Endodermal cell (in vitro differentiated cells): ENCODE results near the gene METAP1D. TPM values are rescaled to one million over a fixed set of nuclear protein-coding genes. Genes with fewer than 3 reads are reported as not detected.
"Not testable (repeated sequence)": the region's sequence is repeated elsewhere in the genome, so short reads cannot be mapped to it uniquely, and the experiment has no call there.

Experiments
- DNase-seq: peaks from one replicate; pipeline ENCODE4 v3.0.0-alpha.2; 2017
- H3K27ac ChIP-seq: 2 replicates; pipeline ENCODE4 v1.5.1; 2013; ENCODE audit warnings: mild to moderate bottlenecking, low read depth, low read length, moderate library complexity
- H3K27me3 ChIP-seq: 2 replicates; pipeline ENCODE4 v1.6.1; 2013; ENCODE audit warnings: mild to moderate bottlenecking, low read length, moderate library complexity; ENCODE audit not compliant: insufficient read depth, control insufficient read depth, poor library complexity, severe bottlenecking
- H3K36me3 ChIP-seq: 2 replicates; pipeline ENCODE4 v1.7.0; 2013; ENCODE audit warnings: mild to moderate bottlenecking, low read length, moderate library complexity; ENCODE audit not compliant: control insufficient read depth, insufficient read depth
- H3K4me1 ChIP-seq: one replicate; pipeline ENCODE4 v1.7.0; 2013; ENCODE audit warnings: low read length; ENCODE audit not compliant: control insufficient read depth, insufficient read depth
- H3K4me3 ChIP-seq: 2 replicates; pipeline ENCODE4 v1.5.1; 2013; ENCODE audit warnings: mild to moderate bottlenecking, low read length, moderate library complexity
- H3K9ac ChIP-seq: 2 replicates; pipeline ENCODE4 v1.6.1; 2013; ENCODE audit warnings: mild to moderate bottlenecking, low read length, moderate library complexity; ENCODE audit not compliant: poor library complexity, severe bottlenecking; ENCODE audit errors: extremely low read depth
- H3K9me3 ChIP-seq: 2 replicates; pipeline ENCODE4 v1.6.1; 2013; ENCODE audit warnings: mild to moderate bottlenecking, low read length, moderate library complexity; ENCODE audit not compliant: control insufficient read depth
- H3K27ac Mint-ChIP-seq: 2 replicates; pipeline ENCODE4 v1.8.0; 2020; ENCODE audit warnings: mixed read lengths
- H3K27me3 Mint-ChIP-seq: 2 replicates; pipeline ENCODE4 v1.8.0; 2021; ENCODE audit warnings: mild to moderate bottlenecking, mixed read lengths; ENCODE audit not compliant: insufficient read depth
- H3K36me3 Mint-ChIP-seq: 2 replicates; pipeline ENCODE4 v1.8.0; 2020; ENCODE audit warnings: low read depth, mixed read lengths
- H3K4me1 Mint-ChIP-seq: 2 replicates; pipeline ENCODE4 v1.8.0; 2020; ENCODE audit warnings: mixed read lengths
- H3K4me3 Mint-ChIP-seq: 2 replicates; pipeline ENCODE4 v1.8.0; 2020; ENCODE audit warnings: mild to moderate bottlenecking, moderate library complexity, mixed read lengths
- H3K9me3 Mint-ChIP-seq: 2 replicates; pipeline ENCODE4 v1.8.0; 2020; ENCODE audit warnings: mild to moderate bottlenecking, mixed read lengths
- WGBS, 2 experiments: methylation state at CpG; one replicate each; pipeline versions ENCODE4 v1.1.5 to v1.1.7; 2013; ENCODE audit warnings: missing lambda C conversion rate in 2 of 2, mixed read lengths in 1 of 2; ENCODE audit not compliant: insufficient coverage in 1 of 2, insufficient read length in 1 of 2; 5-methylcytosine and 5-hydroxymethylcytosine counted together
- total RNA-seq, 2 donors: library from RNA; stranded (reverse); fragmentation: NEBNext Ultra II Directional in 1 of 2; extraction: Animal tissue kit (Norgen Biotek cat#: 25700) in 1 of 2; gene quantifications; 2 replicates in 1 of 2; 3 replicates in 1 of 2; pipeline ENCODE4 v1.2.1, GENCODE V29; 2021
- TF ChIP-seq, protein P1 (sequence below): fragments of 200-600 bp; sonication (generic); conservative IDR thresholded peaks from 2 replicates; pipeline ENCODE4 v1.5.0; 2021; ENCODE audit warnings: antibody characterized with exemption, mild to moderate bottlenecking

METAP1D gene
- total RNA-seq, 2 donors from 2014 or later: 6.0 to 6.5 TPM

DNA sequence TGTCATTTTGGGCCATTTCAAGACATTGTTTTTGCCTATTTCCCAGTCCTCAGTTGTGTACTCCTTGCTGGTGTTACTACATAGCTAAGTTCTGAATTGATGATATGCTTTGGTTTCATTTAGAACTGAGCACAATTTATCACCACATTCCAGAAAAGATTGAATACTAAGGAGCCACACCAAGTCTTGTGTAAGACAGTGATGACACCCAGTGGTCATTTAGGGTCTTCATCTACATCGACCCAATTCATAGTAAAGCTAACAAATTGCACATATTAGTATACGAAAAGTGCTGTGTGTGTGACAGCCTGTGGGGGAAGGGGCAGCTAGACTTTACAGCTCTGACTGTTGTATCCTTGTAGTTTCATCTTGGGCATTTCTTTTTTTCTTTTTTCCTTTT lies 113.9 kb downstream of the METAP1D start:
- Histone ChIP-seq H3K9ac (no peak overlapping the region), H3K4me1 (no peaks in the 10 kb centered on the region), H3K27me3 (peaks cover 3% of the 10 kb centered on the region), H3K4me3 (no peak overlapping the region), H3K27ac (no peak overlapping the region), H3K36me3 (no peaks in the 10 kb centered on the region), H3K9me3 (no peaks in the 10 kb centered on the region)
- Mint-ChIP-seq H3K4me1 (no peaks in the 10 kb centered on the region), H3K9me3 (no peaks in the 10 kb centered on the region), H3K27ac (no peak overlapping the region), H3K36me3 (no peaks in the 10 kb centered on the region), H3K27me3 (peaks cover 29% of the 10 kb centered on the region), H3K4me3 (no peak overlapping the region)
- no peak for DNase-seq
- 73 to 100% methylated on average over 1 to 2 of the region's 2 CpGs for WGBS, 2 experiments
- TF ChIP-seq, protein P1, sequence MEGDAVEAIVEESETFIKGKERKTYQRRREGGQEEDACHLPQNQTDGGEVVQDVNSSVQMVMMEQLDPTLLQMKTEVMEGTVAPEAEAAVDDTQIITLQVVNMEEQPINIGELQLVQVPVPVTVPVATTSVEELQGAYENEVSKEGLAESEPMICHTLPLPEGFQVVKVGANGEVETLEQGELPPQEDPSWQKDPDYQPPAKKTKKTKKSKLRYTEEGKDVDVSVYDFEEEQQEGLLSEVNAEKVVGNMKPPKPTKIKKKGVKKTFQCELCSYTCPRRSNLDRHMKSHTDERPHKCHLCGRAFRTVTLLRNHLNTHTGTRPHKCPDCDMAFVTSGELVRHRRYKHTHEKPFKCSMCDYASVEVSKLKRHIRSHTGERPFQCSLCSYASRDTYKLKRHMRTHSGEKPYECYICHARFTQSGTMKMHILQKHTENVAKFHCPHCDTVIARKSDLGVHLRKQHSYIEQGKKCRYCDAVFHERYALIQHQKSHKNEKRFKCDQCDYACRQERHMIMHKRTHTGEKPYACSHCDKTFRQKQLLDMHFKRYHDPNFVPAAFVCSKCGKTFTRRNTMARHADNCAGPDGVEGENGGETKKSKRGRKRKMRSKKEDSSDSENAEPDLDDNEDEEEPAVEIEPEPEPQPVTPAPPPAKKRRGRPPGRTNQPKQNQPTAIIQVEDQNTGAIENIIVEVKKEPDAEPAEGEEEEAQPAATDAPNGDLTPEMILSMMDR: peak; percentile 75

DNA sequence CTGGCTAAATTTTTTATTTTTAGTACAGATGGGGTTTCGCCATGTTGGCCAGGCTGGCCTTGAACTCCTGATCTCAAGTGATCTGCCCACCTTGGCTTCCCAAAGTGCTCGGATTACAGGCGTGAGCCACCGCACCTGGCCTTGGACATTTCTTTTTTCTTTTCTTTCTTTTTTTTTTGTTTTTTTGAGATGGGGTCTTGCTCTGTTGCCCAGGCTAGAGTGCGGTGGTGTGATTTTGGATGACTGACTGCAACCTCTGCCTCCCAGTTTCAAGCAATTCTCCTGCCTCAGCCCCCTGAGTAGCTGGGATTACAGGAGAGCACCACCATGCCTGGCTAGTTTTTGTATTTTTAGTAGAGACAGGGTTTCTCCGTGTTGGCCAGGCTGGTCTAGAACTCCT lies 114.4 kb downstream of the METAP1D start:
- WGBS, 2 experiments: 91 to 100% methylated on average over 2 to 6 of the region's 6 CpGs
- not testable (repeated sequence) for H3K27ac Mint-ChIP-seq, H3K4me1 Mint-ChIP-seq, H3K9me3 ChIP-seq, DNase-seq, H3K27me3 ChIP-seq, H3K36me3 ChIP-seq, H3K4me1 ChIP-seq, H3K4me3 Mint-ChIP-seq, H3K27ac ChIP-seq, H3K9me3 Mint-ChIP-seq, H3K36me3 Mint-ChIP-seq, H3K4me3 ChIP-seq, H3K9ac ChIP-seq
- peaks cover 25% of the 10 kb centered on the region for H3K27me3 Mint-ChIP-seq

DNA sequence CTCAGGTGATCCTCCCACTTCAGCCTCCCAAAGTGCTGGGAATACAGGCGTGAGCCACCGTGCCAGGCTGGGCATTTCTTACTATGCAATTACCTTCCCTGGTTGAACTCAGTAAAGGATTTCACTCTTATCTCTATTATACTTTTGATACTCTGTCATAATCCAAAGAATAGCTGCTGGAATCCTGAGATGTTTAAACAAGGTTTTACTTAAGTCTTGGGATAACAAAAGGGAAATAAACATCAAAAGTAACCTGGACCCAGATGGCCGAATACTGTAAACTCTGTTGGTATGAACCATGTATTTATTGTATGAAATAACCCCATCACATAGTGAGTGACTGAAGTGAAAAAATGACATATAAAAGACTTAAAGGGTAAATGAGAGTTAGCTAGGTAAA lies 114.8 kb downstream of the METAP1D start:
- Histone ChIP-seq H3K4me1 (no peaks in the 10 kb centered on the region), H3K27me3 (no peaks in the 10 kb centered on the region), H3K4me3 (no peak overlapping the region), H3K9me3 (no peaks in the 10 kb centered on the region), H3K9ac (no peak overlapping the region), H3K27ac (no peak overlapping the region), H3K36me3 (no peaks in the 10 kb centered on the region)
- H3K4me3 Mint-ChIP-seq: no peak overlapping the region
- no peaks in the 10 kb centered on the region for H3K36me3 Mint-ChIP-seq
- H3K4me1 Mint-ChIP-seq: no peaks in the 10 kb centered on the region
- WGBS, 2 experiments: 83 to 92% methylated on average over 2 to 3 of the region's 3 CpGs
- H3K27ac Mint-ChIP-seq: no peak overlapping the region
- DNase-seq: no peak
- TF ChIP-seq, protein P1: no peak
- no peaks in the 10 kb centered on the region for H3K9me3 Mint-ChIP-seq
- H3K27me3 Mint-ChIP-seq: peaks cover 21% of the 10 kb centered on the region

DNA sequence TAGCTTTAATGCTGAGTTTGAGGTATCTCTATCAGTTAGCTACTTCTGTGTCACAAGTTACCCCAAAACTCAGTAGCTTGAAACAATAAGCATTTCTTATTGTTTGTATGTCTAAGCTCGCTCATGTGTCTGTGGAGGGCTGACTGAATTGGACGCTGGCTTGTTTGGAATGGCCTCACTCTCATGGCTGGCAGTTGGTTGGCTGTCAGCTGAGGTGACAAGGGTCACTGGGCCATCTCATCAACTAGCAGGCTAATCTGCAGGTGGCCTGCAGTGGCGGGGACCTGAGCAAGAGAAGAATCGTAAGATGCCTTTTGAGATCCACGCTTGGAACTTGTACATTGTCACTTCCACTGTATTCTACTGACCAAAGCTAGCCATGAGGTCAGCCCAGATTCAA lies 116.4 kb downstream of the METAP1D start:
- DNase-seq: no peak
- Mint-ChIP-seq H3K27me3 (peaks cover 18% of the 10 kb centered on the region), H3K36me3 (no peaks in the 10 kb centered on the region), H3K4me3 (no peak overlapping the region), H3K4me1 (no peaks in the 10 kb centered on the region), H3K27ac (no peak overlapping the region), H3K9me3 (no peaks in the 10 kb centered on the region)
- H3K4me3 ChIP-seq: no peak overlapping the region
- H3K27ac ChIP-seq: no peak overlapping the region
- no peaks in the 10 kb centered on the region for H3K36me3 ChIP-seq
- no peaks in the 10 kb centered on the region for H3K4me1 ChIP-seq
- H3K9ac ChIP-seq: no peak overlapping the region
- H3K27me3 ChIP-seq: no peaks in the 10 kb centered on the region
- TF ChIP-seq, protein P1: no peak
- H3K9me3 ChIP-seq: no peaks in the 10 kb centered on the region
- 71 to 86% methylated on average over 2 to 5 of the region's 5 CpGs for WGBS, 2 experiments
